Fibroblast of lung (primary cell): Measurements from ENCODE around the gene BDP1. TPM values are rescaled to one million over a fixed set of nuclear protein-coding genes. Genes with fewer than 3 reads are reported as not detected.
"Not testable (repeated sequence)": the region's sequence is repeated elsewhere in the genome, so short reads cannot be mapped to it uniquely, and the experiment has no call there.

Experiments used
- DNase-seq, 2 donors: peaks; one replicate each; pipeline versions ENCODE4 v3.0.0 to v3.0.0-alpha.2; 2010; ENCODE audit warnings: low read depth in 2 of 2
- H2AFZ ChIP-seq: 2 replicates; pipeline ENCODE4 v1.5.1; 2012; ENCODE audit warnings: low read length, control low read depth, inconsistent platforms
- H3K27ac ChIP-seq: 2 replicates; pipeline ENCODE4 v1.5.1; 2011; ENCODE audit warnings: low read length, control low read depth; ENCODE audit not compliant: insufficient read depth
- H3K27me3 ChIP-seq: 2 replicates; pipeline ENCODE4 v1.5.1; 2011; ENCODE audit warnings: mild to moderate bottlenecking, low read length; ENCODE audit not compliant: control insufficient read depth, insufficient read depth
- H3K36me3 ChIP-seq: 2 replicates; pipeline ENCODE4 v1.5.1; 2011; ENCODE audit warnings: low read length; ENCODE audit not compliant: control insufficient read depth, insufficient read depth
- H3K4me1 ChIP-seq: 2 replicates; pipeline ENCODE4 v1.5.1; 2011; ENCODE audit warnings: low read length; ENCODE audit not compliant: control insufficient read depth, insufficient read depth; ENCODE audit errors: extremely low read depth
- H3K4me2 ChIP-seq: 2 replicates; pipeline ENCODE4 v1.5.1; 2011; ENCODE audit warnings: low read length, control low read depth; ENCODE audit not compliant: insufficient read depth; ENCODE audit errors: extremely low read depth
- H3K4me3 ChIP-seq, 4 experiments: fragments of 200-600 bp in 1 of 4; sonication (generic) in 1 of 4; replicated peaks in 1 of 4; 2 replicates each; pipeline ENCODE4 v1.5.1; 2011 to 2016; ENCODE audit warnings: low read length in 4 of 4, low read depth in 3 of 4, mild to moderate bottlenecking in 3 of 4, control low read depth in 2 of 4, inconsistent platforms in 1 of 4, mixed read lengths in 1 of 4; ENCODE audit not compliant: insufficient read depth in 1 of 4; ENCODE audit errors: control extremely low read depth in 1 of 4
- H3K79me2 ChIP-seq: 2 replicates; pipeline ENCODE4 v1.5.1; 2012; ENCODE audit warnings: mild to moderate bottlenecking, low read length, inconsistent platforms; ENCODE audit not compliant: control insufficient read depth, insufficient read depth
- H3K9ac ChIP-seq: 2 replicates; pipeline ENCODE4 v1.5.1; 2011; ENCODE audit warnings: mild to moderate bottlenecking, low read length, control low read depth; ENCODE audit not compliant: insufficient read depth
- H3K9me3 ChIP-seq: 2 replicates; pipeline ENCODE4 v1.5.1; 2012; ENCODE audit warnings: low read depth, low read length; ENCODE audit not compliant: control insufficient read depth, insufficient read depth
- H4K20me1 ChIP-seq: 2 replicates; pipeline ENCODE4 v1.5.1; 2011; ENCODE audit warnings: low read length; ENCODE audit not compliant: control insufficient read depth, insufficient read depth; ENCODE audit errors: extremely low read depth
- EZH2 ChIP-seq: IDR thresholded peaks from 2 replicates; pipeline ENCODE4 v1.5.1; 2012; ENCODE audit warnings: low read length, control low read depth, mild to moderate bottlenecking; ENCODE audit errors: missing control alignments
- polyA plus RNA-seq, 2 donors: library from polyadenylated mRNA; depleted of rRNA in 1 of 2; stranded (reverse) in 1 of 2; unstranded in 1 of 2; fragments of >200 nt; gene quantifications; 2 replicates each; pipeline ENCODE4 v1.2.1, GENCODE V29; 2011 to 2012; ENCODE audit warnings: missing spikeins in 1 of 2
- total RNA-seq: library from RNA; depleted of rRNA; stranded (reverse); fragments of >200 nt; gene quantifications from 2 replicates; pipeline ENCODE4 v1.2.1, GENCODE V29; 2014
- TF ChIP-seq, protein P1 (sequence below), 2 donors: IDR thresholded peaks in 1 of 2; conservative IDR thresholded peaks in 1 of 2; 1 replicate in 1 of 2; 2 replicates in 1 of 2; pipeline ENCODE4 v1.5.1; 2011 to 2012; ENCODE audit warnings: low read length in 2 of 2, control low read depth in 1 of 2, inconsistent platforms in 1 of 2, low read depth in 1 of 2, mild to moderate bottlenecking in 1 of 2

Gene BDP1
- total and polyA plus RNA-seq, 2 donors (not counting 1 experiment from before 2014, with no cell fraction given) = 13.3 to 21.3 TPM

DNA sequence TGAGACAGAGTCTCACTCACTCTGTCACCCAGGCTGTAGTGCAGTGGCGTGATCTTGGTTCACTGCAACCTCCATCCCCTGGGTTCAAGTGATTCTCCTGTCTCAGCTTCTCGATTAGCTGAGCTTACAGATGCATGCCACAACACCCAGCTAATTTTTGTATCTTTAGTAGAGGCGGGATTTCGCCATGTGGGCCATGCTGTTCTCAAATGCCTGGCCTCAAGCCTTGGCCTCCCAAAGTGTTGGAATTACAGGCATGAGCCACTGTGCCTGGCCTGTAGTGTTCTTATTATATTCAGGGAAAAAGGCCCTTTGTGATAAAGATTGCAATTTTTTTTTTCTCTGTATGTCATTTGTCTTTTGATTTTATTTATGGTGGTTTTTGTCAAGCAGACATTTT is 107.7 kb downstream of the BDP1 start:
- Histone ChIP-seq H3K79me2 (no peaks in the 10 kb centered on the region), H3K9me3 (no peaks in the 10 kb centered on the region), H4K20me1 (no peaks in the 10 kb centered on the region), H2AFZ (no peak overlapping the region), H3K36me3 (peaks cover 4% of the 10 kb centered on the region), H3K4me3 (no peak overlapping the region), H3K4me1 (no peaks in the 10 kb centered on the region), H3K27ac (no peak overlapping the region), H3K9ac (no peak overlapping the region), H3K4me2 (no peak overlapping the region), H3K27me3 (no peaks in the 10 kb centered on the region)
- no peak for DNase-seq
- TF ChIP-seq, protein P1, sequence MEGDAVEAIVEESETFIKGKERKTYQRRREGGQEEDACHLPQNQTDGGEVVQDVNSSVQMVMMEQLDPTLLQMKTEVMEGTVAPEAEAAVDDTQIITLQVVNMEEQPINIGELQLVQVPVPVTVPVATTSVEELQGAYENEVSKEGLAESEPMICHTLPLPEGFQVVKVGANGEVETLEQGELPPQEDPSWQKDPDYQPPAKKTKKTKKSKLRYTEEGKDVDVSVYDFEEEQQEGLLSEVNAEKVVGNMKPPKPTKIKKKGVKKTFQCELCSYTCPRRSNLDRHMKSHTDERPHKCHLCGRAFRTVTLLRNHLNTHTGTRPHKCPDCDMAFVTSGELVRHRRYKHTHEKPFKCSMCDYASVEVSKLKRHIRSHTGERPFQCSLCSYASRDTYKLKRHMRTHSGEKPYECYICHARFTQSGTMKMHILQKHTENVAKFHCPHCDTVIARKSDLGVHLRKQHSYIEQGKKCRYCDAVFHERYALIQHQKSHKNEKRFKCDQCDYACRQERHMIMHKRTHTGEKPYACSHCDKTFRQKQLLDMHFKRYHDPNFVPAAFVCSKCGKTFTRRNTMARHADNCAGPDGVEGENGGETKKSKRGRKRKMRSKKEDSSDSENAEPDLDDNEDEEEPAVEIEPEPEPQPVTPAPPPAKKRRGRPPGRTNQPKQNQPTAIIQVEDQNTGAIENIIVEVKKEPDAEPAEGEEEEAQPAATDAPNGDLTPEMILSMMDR (conservative IDR thresholded peaks at IDR 0.05 in 1 of 2, IDR thresholded peaks at IDR 0.05 in 1 of 2; ENCODE audit: low read depth in 1 of 2, low read length in 2 of 2) = no peak
- no peak for TF ChIP-seq EZH2

DNA sequence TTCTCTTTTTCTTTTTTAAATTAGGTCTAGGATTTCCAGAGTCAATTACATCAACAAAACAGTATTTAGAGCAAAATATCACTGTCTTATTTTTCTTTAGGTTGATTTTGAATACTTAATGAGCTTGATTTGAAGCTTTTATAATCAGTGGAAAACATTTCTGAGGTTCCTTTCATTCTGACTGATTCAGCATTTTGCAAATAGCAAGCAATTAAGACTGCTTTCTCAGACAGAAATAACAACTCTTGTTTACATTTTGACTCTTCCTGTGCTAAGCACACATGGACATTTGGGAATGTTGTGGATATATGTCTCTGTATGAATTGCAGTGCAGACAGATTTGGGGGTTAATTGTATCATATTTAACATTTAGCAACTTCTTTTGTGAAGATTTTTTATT is 109.4 kb downstream of the BDP1 start:
- Histone ChIP-seq H3K4me2 (no peak overlapping the region), H3K4me3 (no peak overlapping the region), H3K9ac (no peak overlapping the region), H4K20me1 (no peaks in the 10 kb centered on the region), H3K9me3 (no peaks in the 10 kb centered on the region), H3K27ac (no peak overlapping the region), H3K4me1 (no peaks in the 10 kb centered on the region), H3K79me2 (no peaks in the 10 kb centered on the region), H3K27me3 (no peaks in the 10 kb centered on the region), H3K36me3 (peaks cover 4% of the 10 kb centered on the region), H2AFZ (no peak overlapping the region)
- no peak for DNase-seq
- TF ChIP-seq EZH2 = no peak
- TF ChIP-seq, protein P1 (conservative IDR thresholded peaks at IDR 0.05 in 1 of 2, IDR thresholded peaks at IDR 0.05 in 1 of 2; ENCODE audit: low read depth in 1 of 2, low read length in 2 of 2) = no peak

DNA sequence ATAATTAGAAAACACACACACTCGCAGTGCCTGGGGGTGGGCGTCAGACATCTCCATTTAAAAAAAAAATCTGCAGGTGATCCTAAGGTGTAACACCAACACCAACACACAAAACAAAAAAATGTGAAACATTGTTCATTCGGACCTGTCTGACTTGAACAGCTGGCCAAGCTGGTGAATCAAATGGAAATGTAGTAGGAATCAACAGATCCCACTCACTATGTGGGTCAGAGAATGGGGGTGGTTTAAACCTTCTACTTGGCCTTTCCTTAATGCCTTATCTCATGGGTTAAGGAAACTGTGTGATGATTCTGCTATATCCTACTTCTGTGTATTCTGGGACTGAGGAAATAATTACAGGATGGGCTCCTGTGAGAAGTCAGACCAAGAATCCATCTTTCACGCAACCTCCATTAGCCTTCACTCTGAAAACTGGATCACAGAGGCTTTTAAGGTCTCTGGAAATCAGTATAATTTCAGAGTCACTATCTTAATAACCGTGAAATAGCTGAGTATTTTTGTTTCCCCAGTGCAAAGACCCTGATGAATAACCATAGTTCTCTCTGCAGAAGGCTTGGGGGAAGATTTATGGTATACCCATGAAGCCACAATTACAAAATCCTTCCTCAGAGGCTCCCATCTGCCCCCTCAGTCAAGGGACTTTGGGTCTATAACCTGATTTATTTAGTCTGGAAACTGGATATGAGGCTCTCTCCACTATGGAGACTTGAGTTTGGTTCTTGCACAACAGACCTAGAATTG is 114.5 kb downstream of the BDP1 start:
- no peak overlapping the region for H3K9ac ChIP-seq
- no peaks in the 10 kb centered on the region for H3K27me3 ChIP-seq
- no peak overlapping the region for H3K4me3 ChIP-seq
- no peaks in the 10 kb centered on the region for H4K20me1 ChIP-seq
- no peak overlapping the region for H3K27ac ChIP-seq
- no peak overlapping the region for H2AFZ ChIP-seq
- no peaks in the 10 kb centered on the region for H3K4me1 ChIP-seq
- H3K36me3 ChIP-seq = peaks cover 2% of the 10 kb centered on the region
- H3K79me2 ChIP-seq = no peaks in the 10 kb centered on the region
- H3K4me2 ChIP-seq = no peak overlapping the region
- DNase-seq = no peak
- no peak for TF ChIP-seq EZH2
- TF ChIP-seq, protein P1 (conservative IDR thresholded peaks at IDR 0.05 in 1 of 2, IDR thresholded peaks at IDR 0.05 in 1 of 2; ENCODE audit: low read depth in 1 of 2, low read length in 2 of 2) = no peak
- no peaks in the 10 kb centered on the region for H3K9me3 ChIP-seq

DNA sequence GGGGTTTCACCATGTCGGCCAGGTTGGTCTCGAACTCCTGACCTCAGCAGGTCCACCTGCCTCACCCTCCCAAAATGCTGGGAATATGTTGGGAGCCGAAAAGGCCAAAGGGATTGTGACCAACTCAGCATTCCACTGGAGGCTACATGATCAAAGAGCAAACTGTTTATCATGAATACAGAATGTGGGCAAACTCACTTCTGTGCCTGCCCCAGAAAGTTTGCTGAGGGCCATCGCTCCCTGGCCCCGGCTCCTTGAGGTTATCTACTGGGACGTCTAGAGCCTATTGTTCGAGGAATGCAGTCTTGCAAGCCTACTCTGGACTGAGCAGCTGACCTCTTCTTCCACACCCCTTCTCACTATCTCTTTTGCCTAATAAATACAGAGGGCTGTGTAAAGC is 116.4 kb downstream of the BDP1 start:
- H3K9ac ChIP-seq, H3K27ac ChIP-seq, H4K20me1 ChIP-seq, H3K4me2 ChIP-seq, H2AFZ ChIP-seq, H3K9me3 ChIP-seq, H3K27me3 ChIP-seq, H3K4me1 ChIP-seq, H3K36me3 ChIP-seq, H3K4me3 ChIP-seq, H3K79me2 ChIP-seq, DNase-seq: not testable (repeated sequence)
